ENCODE data around the gene PDZRN4. TPM values are rescaled to one million over a fixed set of nuclear protein-coding genes. Genes with fewer than 3 reads are reported as not detected.

The PDZRN4 gene
- total RNA-seq, 1 donor from 2014 or later = 0.75 TPM

DNA sequence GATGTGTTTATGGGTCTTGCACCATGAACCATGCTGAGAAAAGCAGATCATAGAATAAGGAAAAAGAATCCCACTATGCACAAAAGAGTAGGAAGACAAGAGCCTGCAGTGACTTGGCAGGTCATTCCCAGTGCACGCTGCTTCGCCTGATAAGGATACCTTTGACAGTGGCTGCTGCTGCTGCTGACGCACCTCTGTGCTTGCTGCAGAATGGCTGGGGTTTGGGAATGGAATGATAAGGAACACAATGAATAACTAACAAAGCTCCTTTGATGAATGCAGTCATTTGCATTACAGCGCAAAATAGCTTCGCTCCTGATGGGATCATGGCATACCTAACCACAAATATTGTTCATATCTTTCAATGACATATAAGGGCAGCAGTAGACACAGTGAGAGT lies 278.7 kb downstream of the PDZRN4 start:
- H3K27me3 ChIP-seq = no peaks in the 10 kb centered on the region
- H3K4me1 ChIP-seq = no peaks in the 10 kb centered on the region
- TF ChIP-seq CTCF (IDR thresholded peaks at IDR 0.05) = no peak
- H3K36me3 ChIP-seq = no peaks in the 10 kb centered on the region
- no peak overlapping the region for H3K4me3 ChIP-seq
- ATAC-seq = no peak
- no peak for DNase-seq
- no peaks in the 10 kb centered on the region for H3K9me3 ChIP-seq
- intact Hi-C loops (cut with DNase I) = no loop called here
- no peak overlapping the region for H3K27ac ChIP-seq

- no peaks in the 10 kb centered on the region for H3K27me3 ChIP-seq
- DNase-seq (no peak), ATAC-seq (no peak)
- TF ChIP-seq CTCF (IDR thresholded peaks at IDR 0.05) = no peak
- no peaks in the 10 kb centered on the region for H3K36me3 ChIP-seq
- H3K9me3 ChIP-seq = no peaks in the 10 kb centered on the region
- intact Hi-C loops (cut with DNase I) = no loop called here
- H3K4me1 ChIP-seq = no peaks in the 10 kb centered on the region
- no peak overlapping the region for H3K27ac ChIP-seq
- H3K4me3 ChIP-seq = no peak overlapping the region
These were observed 279.6 kb downstream of the PDZRN4 start for GRCh38 chr12:41467591-41468325.

DNA sequence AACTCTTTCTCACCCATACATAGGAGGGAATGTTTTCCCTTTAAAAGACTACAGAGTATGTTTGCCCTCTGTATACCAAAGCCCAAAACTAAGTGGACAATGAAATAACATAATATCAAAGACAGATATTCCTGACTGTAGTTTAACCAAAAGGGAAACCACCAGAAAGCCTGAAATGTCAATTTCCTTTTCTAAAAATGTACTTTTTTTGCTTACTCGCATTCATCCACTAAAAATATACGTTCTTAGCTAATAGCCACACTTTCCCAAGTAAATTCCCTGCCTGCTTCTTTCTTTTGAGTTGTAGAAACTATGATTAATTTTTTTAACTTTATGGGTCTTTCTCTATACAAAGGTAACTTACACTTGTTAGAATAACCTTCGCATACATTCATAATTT lies 280.2 kb downstream of the PDZRN4 start:
- Histone ChIP-seq H3K27ac (no peak overlapping the region), H3K4me1 (no peaks in the 10 kb centered on the region), H3K9me3 (no peaks in the 10 kb centered on the region), H3K27me3 (no peaks in the 10 kb centered on the region), H3K36me3 (no peaks in the 10 kb centered on the region), H3K4me3 (no peak overlapping the region)
- DNase-seq (no peak), ATAC-seq (no peak)
- no peak for TF ChIP-seq CTCF (IDR thresholded peaks at IDR 0.05)
- intact Hi-C loops (cut with DNase I) = no loop called here

DNA sequence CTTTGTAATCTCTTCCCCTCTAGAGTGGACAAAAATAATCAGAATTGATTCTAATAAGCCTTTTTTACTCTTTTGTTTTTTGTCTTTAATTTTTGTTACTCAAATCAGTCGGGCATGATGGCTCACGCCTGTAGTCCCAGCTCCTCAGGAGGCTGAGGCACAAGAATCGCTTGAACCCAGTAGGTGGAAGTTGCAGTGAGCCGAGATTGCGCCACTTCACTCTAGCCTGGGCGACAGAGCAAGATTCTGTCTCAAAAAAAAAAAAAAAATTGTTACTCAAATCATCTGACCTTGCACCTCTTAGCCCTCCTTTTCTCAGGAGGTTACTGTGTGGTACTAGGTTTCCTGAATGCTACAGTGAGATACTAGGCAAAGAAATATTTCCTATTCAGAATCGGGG lies 280.6 kb downstream of the PDZRN4 start:
- H3K4me3 ChIP-seq = no peak overlapping the region
- ATAC-seq (no peak), DNase-seq (peak; percentile 65)
- H3K9me3 ChIP-seq = no peaks in the 10 kb centered on the region
- H3K4me1 ChIP-seq = no peaks in the 10 kb centered on the region
- no peaks in the 10 kb centered on the region for H3K27me3 ChIP-seq
- TF ChIP-seq CTCF (IDR thresholded peaks at IDR 0.05) = no peak
- H3K27ac ChIP-seq = no peak overlapping the region
- intact Hi-C loops (cut with DNase I) = no loop called here
- no peaks in the 10 kb centered on the region for H3K36me3 ChIP-seq

- no peak for ATAC-seq
- Histone ChIP-seq H3K27ac (no peak overlapping the region), H3K9me3 (no peaks in the 10 kb centered on the region), H3K36me3 (no peaks in the 10 kb centered on the region), H3K4me3 (no peak overlapping the region), H3K4me1 (no peaks in the 10 kb centered on the region), H3K27me3 (no peaks in the 10 kb centered on the region)
- intact Hi-C loops (cut with DNase I) = no loop called here
- DNase-seq = no peak
- TF ChIP-seq CTCF (IDR thresholded peaks at IDR 0.05) = no peak
These were observed 285.3 kb downstream of the PDZRN4 start for GRCh38 chr12:41473441-41473840.

DNA sequence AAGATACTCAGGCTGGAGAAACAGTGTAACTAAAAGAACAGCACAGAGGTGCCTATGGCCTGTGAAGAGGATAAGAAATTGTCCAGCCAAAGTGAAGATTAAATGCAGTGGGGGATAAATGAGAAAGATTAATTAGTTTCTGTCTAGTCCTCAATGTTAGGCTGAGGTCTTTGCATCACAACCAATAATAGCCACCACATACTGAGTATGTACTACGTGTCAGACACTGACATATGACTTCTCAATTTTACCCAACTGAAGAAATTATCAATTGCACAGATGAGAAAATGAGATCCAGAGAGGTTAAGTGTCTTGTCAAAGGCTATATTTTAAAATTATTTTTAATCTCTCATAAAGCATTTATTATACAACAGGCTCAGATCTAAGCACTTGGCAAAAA lies 285.9 kb downstream of the PDZRN4 start:
- intact Hi-C loops (cut with DNase I) = no loop called here
- Histone ChIP-seq H3K9me3 (no peaks in the 10 kb centered on the region), H3K4me1 (no peaks in the 10 kb centered on the region), H3K4me3 (no peak overlapping the region), H3K27me3 (no peaks in the 10 kb centered on the region), H3K36me3 (no peaks in the 10 kb centered on the region), H3K27ac (no peak overlapping the region)
- DNase-seq (no peak), ATAC-seq (no peak)
- TF ChIP-seq CTCF (IDR thresholded peaks at IDR 0.05) = no peak
